GM23338 (cell line): ENCODE results near the gene KCNIP1.

Experiments used
- CREB1 ChIP-seq: fragments of 250-450 bp; sonication (Bioruptor Pico); IDR thresholded peaks from 2 replicates; pipeline ENCODE4 v1.5.0; 2020; ENCODE audit warnings: low read depth, mild to moderate bottlenecking, moderate library complexity
- EZH2 ChIP-seq: fragments of 200-600 bp; sonication (generic); IDR thresholded peaks from one replicate; pipeline ENCODE4 v1.8.0; 2017; ENCODE audit warnings: antibody characterized with exemption, mild to moderate bottlenecking, low read depth; ENCODE audit not compliant: unreplicated experiment
- EZH2phosphoT487 ChIP-seq: fragments of 200-600 bp; sonication (generic); IDR thresholded peaks from one replicate; pipeline ENCODE4 v1.8.1; 2018; ENCODE audit warnings: antibody characterized with exemption; ENCODE audit not compliant: unreplicated experiment
- JUNB ChIP-seq: IDR thresholded peaks from one replicate; pipeline ENCODE4 v1.6.1; 2016; ENCODE audit warnings: antibody characterized with exemption; ENCODE audit not compliant: unreplicated experiment
- NANOG ChIP-seq: IDR thresholded peaks from 2 replicates; pipeline ENCODE4 v1.6.1; 2016; ENCODE audit warnings: antibody characterized with exemption, borderline replicate concordance
- POLR2AphosphoS5 ChIP-seq: IDR thresholded peaks from 2 replicates; pipeline ENCODE4 v1.6.1; 2016; ENCODE audit warnings: antibody characterized with exemption, low read depth
- STAT1 ChIP-seq: IDR thresholded peaks from one replicate; pipeline ENCODE4 v1.6.1; 2016; ENCODE audit warnings: antibody characterized with exemption; ENCODE audit not compliant: unreplicated experiment
- ZNF114 ChIP-seq: fragments of 250-450 bp; sonication (Bioruptor Pico); IDR thresholded peaks from 2 replicates; pipeline ENCODE4 v1.5.0; 2020; ENCODE audit warnings: mild to moderate bottlenecking, moderate library complexity
- TF ChIP-seq, protein P1 (sequence below), 2 experiments: fragments of 200-600 bp in 1 of 2; sonication (generic) in 1 of 2; conservative IDR thresholded peaks; 2 replicates each; pipeline versions ENCODE4 v1.5.1 to v1.6.1; 2016 to 2017; ENCODE audit warnings: antibody characterized with exemption in 2 of 2, low read depth in 2 of 2, mild to moderate bottlenecking in 2 of 2, moderate library complexity in 1 of 2
- TF ChIP-seq, protein P2 (sequence below): IDR thresholded peaks from one replicate; pipeline ENCODE4 v1.6.1; 2018; ENCODE audit warnings: antibody characterized with exemption; ENCODE audit not compliant: unreplicated experiment

DNA sequence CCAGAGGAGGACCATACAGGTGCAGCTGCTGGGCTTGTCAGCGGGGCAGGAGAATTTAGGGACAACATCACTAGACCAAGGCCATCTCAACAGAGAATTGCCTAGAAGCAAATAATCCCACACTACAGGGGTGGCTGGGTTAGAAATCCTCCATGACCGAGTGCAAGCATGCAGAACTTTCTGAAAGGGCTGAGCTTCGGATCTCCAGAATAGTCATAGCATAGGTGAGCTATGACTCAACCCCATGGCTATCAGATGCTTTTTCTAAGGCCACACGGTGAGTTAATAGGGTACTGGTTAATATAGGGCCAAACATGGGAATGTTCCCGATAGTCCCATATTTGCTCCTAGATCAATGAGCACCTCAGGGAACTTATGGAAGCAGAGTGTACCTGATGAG is 4.2 kb downstream of the KCNIP1 start:
- TF ChIP-seq, protein P1, sequence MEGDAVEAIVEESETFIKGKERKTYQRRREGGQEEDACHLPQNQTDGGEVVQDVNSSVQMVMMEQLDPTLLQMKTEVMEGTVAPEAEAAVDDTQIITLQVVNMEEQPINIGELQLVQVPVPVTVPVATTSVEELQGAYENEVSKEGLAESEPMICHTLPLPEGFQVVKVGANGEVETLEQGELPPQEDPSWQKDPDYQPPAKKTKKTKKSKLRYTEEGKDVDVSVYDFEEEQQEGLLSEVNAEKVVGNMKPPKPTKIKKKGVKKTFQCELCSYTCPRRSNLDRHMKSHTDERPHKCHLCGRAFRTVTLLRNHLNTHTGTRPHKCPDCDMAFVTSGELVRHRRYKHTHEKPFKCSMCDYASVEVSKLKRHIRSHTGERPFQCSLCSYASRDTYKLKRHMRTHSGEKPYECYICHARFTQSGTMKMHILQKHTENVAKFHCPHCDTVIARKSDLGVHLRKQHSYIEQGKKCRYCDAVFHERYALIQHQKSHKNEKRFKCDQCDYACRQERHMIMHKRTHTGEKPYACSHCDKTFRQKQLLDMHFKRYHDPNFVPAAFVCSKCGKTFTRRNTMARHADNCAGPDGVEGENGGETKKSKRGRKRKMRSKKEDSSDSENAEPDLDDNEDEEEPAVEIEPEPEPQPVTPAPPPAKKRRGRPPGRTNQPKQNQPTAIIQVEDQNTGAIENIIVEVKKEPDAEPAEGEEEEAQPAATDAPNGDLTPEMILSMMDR (conservative IDR thresholded peaks at IDR 0.05; ENCODE audit: low read depth in 2 of 2), result no peak
- TF ChIP-seq EZH2phosphoT487 (no peak), POLR2AphosphoS5 (no peak), EZH2 (no peak), JUNB (no peak), CREB1 (CRISPR knock-in tag) (no peak), NANOG (no peak), STAT1 (no peak), ZNF114 (CRISPR knock-in tag) (no peak)
- TF ChIP-seq, protein P2, sequence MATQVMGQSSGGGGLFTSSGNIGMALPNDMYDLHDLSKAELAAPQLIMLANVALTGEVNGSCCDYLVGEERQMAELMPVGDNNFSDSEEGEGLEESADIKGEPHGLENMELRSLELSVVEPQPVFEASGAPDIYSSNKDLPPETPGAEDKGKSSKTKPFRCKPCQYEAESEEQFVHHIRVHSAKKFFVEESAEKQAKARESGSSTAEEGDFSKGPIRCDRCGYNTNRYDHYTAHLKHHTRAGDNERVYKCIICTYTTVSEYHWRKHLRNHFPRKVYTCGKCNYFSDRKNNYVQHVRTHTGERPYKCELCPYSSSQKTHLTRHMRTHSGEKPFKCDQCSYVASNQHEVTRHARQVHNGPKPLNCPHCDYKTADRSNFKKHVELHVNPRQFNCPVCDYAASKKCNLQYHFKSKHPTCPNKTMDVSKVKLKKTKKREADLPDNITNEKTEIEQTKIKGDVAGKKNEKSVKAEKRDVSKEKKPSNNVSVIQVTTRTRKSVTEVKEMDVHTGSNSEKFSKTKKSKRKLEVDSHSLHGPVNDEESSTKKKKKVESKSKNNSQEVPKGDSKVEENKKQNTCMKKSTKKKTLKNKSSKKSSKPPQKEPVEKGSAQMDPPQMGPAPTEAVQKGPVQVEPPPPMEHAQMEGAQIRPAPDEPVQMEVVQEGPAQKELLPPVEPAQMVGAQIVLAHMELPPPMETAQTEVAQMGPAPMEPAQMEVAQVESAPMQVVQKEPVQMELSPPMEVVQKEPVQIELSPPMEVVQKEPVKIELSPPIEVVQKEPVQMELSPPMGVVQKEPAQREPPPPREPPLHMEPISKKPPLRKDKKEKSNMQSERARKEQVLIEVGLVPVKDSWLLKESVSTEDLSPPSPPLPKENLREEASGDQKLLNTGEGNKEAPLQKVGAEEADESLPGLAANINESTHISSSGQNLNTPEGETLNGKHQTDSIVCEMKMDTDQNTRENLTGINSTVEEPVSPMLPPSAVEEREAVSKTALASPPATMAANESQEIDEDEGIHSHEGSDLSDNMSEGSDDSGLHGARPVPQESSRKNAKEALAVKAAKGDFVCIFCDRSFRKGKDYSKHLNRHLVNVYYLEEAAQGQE, result no peak
